Measurements from ENCODE around the gene TMEM8B. TPM values are rescaled to one million over a fixed set of nuclear protein-coding genes. Genes with fewer than 3 reads are reported as not detected.

Gene TMEM8B
- total RNA-seq, 1 experiment from 2014 or later: 9.3 TPM

GRCh38 chr9:35906923-35907699 lies 78.1 kb downstream of the TMEM8B start:
- Histone ChIP-seq H2BK120ac (ENCODE audit: low read depth, low read length, poor library complexity, severe bottlenecking) (no peak overlapping the region), H3K9ac (ENCODE audit: extremely low read depth, insufficient read length, low read length) (no peak overlapping the region), H2BK5ac (ENCODE audit: insufficient read length, low read length) (no peak overlapping the region), H3K14ac (ENCODE audit: insufficient read depth, low read length) (peak overlapping the region; percentile 68), H3K4ac (ENCODE audit: low read depth, low read length) (no peak overlapping the region), H3K4me2 (ENCODE audit: insufficient read depth, insufficient read length, low read length) (peak overlapping the region; percentile 14), H3T11ph (ENCODE audit: low read length) (peak overlapping the region; percentile 10), H3K56ac (ENCODE audit: insufficient read length, low read depth, low read length) (no peak overlapping the region), H3K4me1 (ENCODE audit: insufficient read depth, low read length) (peaks cover 9% of the 10 kb centered on the region; the same call in 1 of the 2 replicates), H3K27me3 (ENCODE audit: insufficient read depth, low read length) (no peaks in the 10 kb centered on the region), H4K20me1 (ENCODE audit: control insufficient read depth, insufficient read depth, insufficient read length) (no peaks in the 10 kb centered on the region), H3K9me3 (ENCODE audit: control insufficient read depth, low read depth, low read length) (no peaks in the 10 kb centered on the region), H3K23me2 (ENCODE audit: insufficient read length, low read depth, low read length, poor library complexity, severe bottlenecking) (no peaks in the 10 kb centered on the region), H3K18ac (ENCODE audit: insufficient read length, low read depth, low read length) (peak overlapping the region; percentile 45), H3K27ac (ENCODE audit: insufficient read length, low read depth, low read length) (peak overlapping the region; percentile 17), H2AK5ac (ENCODE audit: insufficient read length, low read length) (no peak overlapping the region), H4K91ac (ENCODE audit: insufficient read length, low read depth, low read length) (peak overlapping the region; percentile 21), H3K79me2 (ENCODE audit: insufficient read depth, low read length) (no peaks in the 10 kb centered on the region), H3K79me1 (ENCODE audit: insufficient read depth, low read depth, low read length, poor library complexity, severe bottlenecking) (no peaks in the 10 kb centered on the region), H2BK15ac (ENCODE audit: low read depth, low read length) (no peak overlapping the region), H4K5ac (ENCODE audit: insufficient read length, low read depth, low read length) (no peak overlapping the region), H2AFZ (ENCODE audit: low read length) (no peak overlapping the region), H3K23ac (ENCODE audit: insufficient read length, low read depth, low read length) (no peak overlapping the region), H4K8ac (replicated peaks; ENCODE audit: insufficient read length, low read depth, low read length) (no peak overlapping the region), H2BK20ac (ENCODE audit: low read depth, low read length, poor library complexity, severe bottlenecking) (no peak overlapping the region), H2BK12ac (ENCODE audit: insufficient read length, low read depth, low read length) (no peak overlapping the region)
- H3K36me3 Mint-ChIP-seq (ENCODE audit: insufficient read depth in 1 of 3, low read depth in 3 of 3): no peaks in the 10 kb centered on the region
- no peak for TF ChIP-seq CTCF (conservative IDR thresholded peaks at IDR 0.05)
- peaks cover 41 to 45% of the 10 kb centered on the region in 2 experiments for H3K4me1 Mint-ChIP-seq
- WGBS (ENCODE audit: extremely low coverage, insufficient read length, low lambda C conversion rate): no CpG with 5 or more reads among the region's 14 CpGs
- H3K27me3 Mint-ChIP-seq (ENCODE audit: low read depth): peaks cover 4% of the 10 kb centered on the region
- no peak overlapping the region; a peak in 1 of 5 replicates for H3K4me3 Mint-ChIP-seq
- no peaks in the 10 kb centered on the region for H3K9me3 Mint-ChIP-seq
- H3K27ac Mint-ChIP-seq: peak overlapping the region; percentile 34 to 95 (median 91); a peak in 4 of 7 replicates
- DNase-seq: no peak
